IPS-NIHi7 (cell line): Measurements from ENCODE around the gene NCOA7.
"Not testable (repeated sequence)": the region's sequence is repeated elsewhere in the genome, so short reads cannot be mapped to it uniquely, and the experiment has no call there.

ENCODE experiments used
- DNase-seq: peaks from one replicate; pipeline ENCODE4 v3.0.0; 2012; ENCODE audit warnings: mixed read lengths; ENCODE audit errors: extremely low spot score

The NCOA7 gene

DNA sequence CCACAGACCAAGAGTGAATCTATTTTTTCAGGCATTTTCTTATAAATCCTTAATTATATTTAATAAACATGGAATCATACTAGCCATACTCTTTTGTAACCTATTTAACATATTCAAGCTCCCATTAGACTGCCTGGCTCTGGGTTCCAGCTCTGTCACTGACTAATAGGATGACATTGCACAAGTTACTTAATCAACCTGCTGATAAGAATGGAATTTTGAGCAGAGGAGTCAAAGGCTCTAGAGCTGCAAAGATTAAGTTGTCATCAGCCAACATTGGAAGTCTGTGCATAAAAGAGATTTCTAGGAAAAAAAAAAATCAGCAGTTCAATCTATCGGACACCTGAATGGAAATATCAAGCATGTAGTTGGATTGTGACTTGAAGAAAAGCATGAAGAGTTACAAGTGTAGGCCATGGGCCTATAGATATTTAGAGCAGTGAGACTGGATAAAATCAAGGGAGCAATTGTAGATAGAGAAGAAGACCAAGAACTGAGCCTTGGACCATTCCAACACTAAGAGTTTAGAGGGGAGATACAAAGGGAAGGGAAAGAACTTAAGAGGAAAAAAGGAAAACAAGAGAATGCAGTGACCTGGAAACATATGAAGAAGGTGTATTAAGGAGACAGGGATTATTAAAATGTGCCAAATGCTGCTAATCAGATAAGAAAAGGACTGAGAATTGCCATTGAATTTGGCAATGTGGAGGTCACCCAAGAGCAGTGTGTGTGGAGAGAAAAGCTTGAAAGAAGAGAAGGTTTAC is 154.8 kb downstream of the NCOA7 start:
- no peak for DNase-seq

GRCh38 chr6:125947615-125948014 is 156.9 kb downstream of the NCOA7 start:
- DNase-seq: no peak

GRCh38 chr6:125948455-125948854 is 157.7 kb downstream of the NCOA7 start:
- no peak for DNase-seq

DNA sequence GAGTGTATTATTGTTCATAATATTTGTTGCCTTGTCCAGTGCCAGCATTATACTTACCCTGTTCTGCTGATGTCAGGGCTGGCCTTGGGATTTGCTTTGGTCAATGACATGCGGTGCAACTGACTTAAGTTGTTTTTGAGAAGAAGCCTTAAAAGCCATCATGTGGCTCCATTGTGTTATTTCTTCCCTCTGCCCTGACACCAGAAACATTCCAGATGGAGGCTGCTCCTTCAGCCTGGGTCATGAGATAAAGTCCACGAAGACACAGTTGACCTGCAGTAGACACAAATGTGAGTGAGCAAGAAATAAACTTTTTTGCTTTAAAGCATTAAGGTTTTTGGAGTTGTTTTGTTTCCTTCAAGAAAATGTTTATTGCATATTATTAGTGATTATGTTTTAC is 158.3 kb downstream of the NCOA7 start:
- DNase-seq: no peak

- DNase-seq: peak; percentile 61
Measured at GRCh38 chr6:125950293-125950692, 159.5 kb downstream of the NCOA7 start.

GRCh38 chr6:125950716-125951115 is 160.0 kb downstream of the NCOA7 start:
- DNase-seq: not testable (repeated sequence)

GRCh38 chr6:125951323-125951722 is 160.6 kb downstream of the NCOA7 start:
- DNase-seq: no peak

DNA sequence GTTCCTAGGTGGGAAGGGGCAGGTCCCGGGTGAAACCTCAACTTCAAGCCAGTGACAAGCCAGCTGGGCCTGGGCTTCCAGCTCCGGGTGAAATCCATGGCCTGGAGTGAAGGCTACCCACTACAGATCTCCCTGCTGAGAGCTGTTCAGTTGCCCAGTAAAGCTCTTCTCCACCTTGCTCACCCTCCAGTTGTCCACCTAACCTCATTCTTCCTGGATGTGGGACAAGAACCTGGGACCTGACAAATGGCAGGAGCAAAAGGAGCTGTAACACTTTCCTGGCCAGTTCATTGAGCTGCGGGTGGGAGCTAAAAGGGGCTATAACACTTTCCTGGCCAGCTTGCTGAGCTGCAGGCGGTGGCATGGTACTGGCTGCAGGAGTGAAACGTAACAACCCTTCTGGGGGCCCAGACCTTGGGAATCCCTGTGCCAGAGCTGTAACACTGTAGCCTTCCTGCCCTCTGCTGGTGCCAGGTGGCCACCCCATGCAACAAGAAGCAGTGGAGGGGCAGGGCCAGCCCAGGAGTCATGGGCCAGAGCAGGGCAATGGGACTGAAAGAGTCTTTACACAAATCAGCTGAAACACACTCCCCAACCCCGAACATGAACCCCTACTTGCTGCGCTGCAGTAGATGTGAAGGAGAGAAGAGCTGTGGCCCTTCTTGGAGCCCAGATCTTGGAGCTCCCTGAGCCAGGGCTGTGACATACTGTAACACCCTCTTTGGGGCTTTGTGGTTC is 162.2 kb downstream of the NCOA7 start:
- DNase-seq: peak; percentile 39

DNA sequence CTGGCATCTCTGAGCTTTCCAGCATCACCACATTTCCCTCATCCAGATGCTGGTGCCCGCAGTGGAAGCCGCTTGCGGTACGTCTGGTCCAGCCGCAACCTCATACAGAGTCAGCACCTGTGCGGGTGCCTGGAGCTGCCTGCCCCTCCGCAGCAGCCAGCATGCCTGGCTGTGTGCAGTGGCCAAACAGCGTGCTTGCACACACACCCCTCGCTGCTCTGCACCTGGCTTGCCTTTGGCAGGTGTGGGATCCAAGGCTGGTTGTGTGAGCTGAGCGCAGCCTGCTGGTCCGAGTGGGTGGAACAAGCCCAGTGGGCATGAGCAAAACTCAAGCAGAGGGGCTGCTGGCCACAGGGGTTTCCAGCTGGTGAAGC is 162.7 kb downstream of the NCOA7 start:
- DNase-seq: peak; percentile 30

DNA sequence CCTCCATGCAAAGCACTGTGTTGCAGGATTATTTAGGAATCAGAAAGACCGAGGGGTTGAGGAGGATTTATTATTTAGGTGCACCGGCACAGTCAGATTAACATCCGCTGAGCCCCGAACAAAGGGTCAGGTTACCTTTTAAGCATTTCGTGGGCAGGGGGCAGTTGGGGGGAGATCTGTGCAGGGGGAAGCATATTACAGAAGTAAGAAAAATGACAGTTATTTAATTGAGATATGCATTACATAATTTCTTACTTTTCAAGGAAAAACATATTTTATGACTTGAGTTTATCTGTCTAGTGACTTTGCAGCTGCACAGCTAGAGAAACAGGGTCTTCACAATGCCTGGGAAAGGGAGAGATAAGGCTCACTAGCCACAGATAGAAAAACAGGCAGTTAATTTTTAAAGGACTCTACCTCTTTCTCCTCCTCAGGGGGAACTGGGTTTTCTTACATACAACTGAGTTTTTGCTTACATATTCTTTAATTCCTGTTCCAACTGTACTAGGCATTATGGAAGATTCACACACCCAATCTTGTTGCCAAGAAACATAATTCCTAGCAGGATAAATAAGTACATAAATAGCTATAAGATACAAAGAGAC is 164.1 kb downstream of the NCOA7 start:
- DNase-seq: no peak

DNA sequence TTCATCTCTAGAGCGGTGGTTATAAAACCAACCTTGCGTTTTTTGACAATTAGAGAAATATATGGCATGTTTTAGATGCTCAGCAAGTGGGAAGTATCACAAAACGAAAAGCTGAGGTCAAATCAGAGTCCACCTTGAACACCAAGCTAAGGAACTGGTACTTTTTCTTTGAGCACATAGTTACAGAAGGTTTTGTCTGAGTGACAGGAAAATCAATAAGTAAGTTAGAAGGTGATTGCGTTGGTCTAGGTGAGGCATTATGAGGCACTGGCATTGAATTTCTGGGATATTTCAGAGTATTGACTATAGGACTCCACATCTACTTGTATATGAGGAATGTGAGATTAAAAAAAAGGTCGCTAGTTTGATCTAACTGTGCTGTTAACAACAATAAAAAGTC is 165.2 kb downstream of the NCOA7 start:
- DNase-seq: no peak

GRCh38 chr6:125956506-125957390 is 166.0 kb downstream of the NCOA7 start, which contains the start of gene HINT3:
HINT3 (plus strand) TSS chr6:125956770; CDS start chr6:125956978, 208 bp downstream.
- peak; percentile 94 for DNase-seq

- no peak for DNase-seq
Measured at GRCh38 chr6:125957391-125957693, 166.6 kb downstream of the NCOA7 start.

DNA sequence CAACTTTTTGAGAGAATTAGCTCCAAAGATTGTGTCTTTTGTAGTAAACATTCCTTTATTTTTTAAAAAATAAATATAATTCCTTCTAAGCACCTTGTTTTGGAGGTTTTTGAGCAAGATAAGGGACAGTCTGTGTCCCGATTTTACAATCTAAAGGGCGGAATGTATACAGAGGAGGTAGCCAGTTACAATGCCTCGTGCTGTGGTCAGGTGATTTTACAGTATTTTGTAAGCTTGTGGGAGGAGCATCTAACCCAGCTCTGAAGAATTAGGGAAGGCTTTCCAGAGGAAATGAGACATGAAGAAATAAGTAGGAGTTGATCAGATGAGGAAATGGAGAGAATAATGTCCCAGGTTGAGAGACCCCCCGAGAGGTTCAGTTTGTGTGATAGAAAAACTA is 167.1 kb downstream of the NCOA7 start:
- no peak for DNase-seq

DNA sequence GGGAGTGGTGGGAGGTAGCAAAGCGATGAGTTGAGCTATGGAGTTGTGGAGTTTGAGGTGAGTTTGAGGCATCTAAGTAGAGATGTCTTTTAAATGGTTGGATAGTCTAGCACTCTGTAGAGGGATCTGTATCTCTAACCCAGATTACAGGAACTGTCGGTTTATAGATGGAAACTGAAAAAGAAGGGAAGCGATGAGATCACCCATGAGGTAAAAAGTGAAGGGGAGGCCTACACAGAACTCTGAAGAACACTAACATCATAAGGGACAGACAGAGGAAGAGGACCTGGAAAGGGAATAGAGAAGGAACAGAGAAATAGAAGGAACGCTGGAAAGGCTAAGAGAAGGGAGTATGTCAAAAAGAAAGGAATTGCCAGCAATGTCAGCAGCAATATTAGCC is 168.3 kb downstream of the NCOA7 start:
- DNase-seq: no peak

GRCh38 chr6:125961117-125961516 is 170.4 kb downstream of the NCOA7 start:
- DNase-seq: no peak

GRCh38 chr6:125962900-125963497 is 172.2 kb downstream of the NCOA7 start:
- no peak for DNase-seq

- no peak for DNase-seq
Measured at GRCh38 chr6:125963817-125964216, 173.1 kb downstream of the NCOA7 start.

GRCh38 chr6:125966569-125966968 is 175.8 kb downstream of the NCOA7 start:
- DNase-seq: no peak

GRCh38 chr6:125968493-125968892 is 177.7 kb downstream of the NCOA7 start:
- no peak for DNase-seq

- no peak for DNase-seq
Measured at GRCh38 chr6:125970760-125971159, 180.0 kb downstream of the NCOA7 start.

DNA sequence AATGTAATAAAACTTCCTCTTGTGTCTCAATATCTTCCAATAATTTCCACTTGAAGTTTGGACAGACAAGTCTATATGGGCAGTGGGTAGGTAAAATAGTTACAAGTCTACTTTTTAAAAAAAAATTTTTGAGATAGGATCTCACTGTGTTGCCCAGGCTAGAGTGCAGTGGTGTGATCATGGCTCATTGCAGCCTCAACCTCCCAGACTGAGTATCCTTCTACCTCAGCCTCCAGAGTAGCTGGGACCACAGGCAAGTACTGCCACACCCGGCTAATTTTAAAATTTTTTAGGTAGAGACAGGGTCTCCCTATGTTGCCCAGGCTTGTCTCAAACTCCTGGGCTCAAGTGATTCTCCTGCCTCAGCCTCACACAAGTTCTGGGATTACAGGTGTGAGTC is 181.7 kb downstream of the NCOA7 start:
- DNase-seq: not testable (repeated sequence)
